Measurements from ENCODE around the gene DLG3.
A peak's percentile ranks its signal among the peaks of the same experiment; 100 is the strongest.

DLG3 gene

GRCh38 chrX:70432936-70433847, 11.4 kb upstream of the DLG3 start:
- peak overlapping the region; percentile 83 for H3K4me3 ChIP-seq (ENCODE audit: low read length)
- no peak for TF ChIP-seq CTCF (conservative IDR thresholded peaks at IDR 0.05; ENCODE audit: low read length)
- DNase-seq (ENCODE audit: low read depth): no peak

GRCh38 chrX:70433848-70434351, 10.7 kb upstream of the DLG3 start:
- peak overlapping the region; percentile 83 for H3K4me3 ChIP-seq (ENCODE audit: low read length)
- DNase-seq (ENCODE audit: low read depth): peak; percentile 30
- peak; percentile 55 for TF ChIP-seq CTCF (conservative IDR thresholded peaks at IDR 0.05; ENCODE audit: low read length)

GRCh38 chrX:70434352-70434866, 10.2 kb upstream of the DLG3 start:
- no peak for TF ChIP-seq CTCF (conservative IDR thresholded peaks at IDR 0.05; ENCODE audit: low read length)
- peak; percentile 70 for DNase-seq (ENCODE audit: low read depth)
- H3K4me3 ChIP-seq (ENCODE audit: low read length): peak overlapping the region; percentile 83

- DNase-seq (ENCODE audit: low read depth): peak; percentile 16
- TF ChIP-seq CTCF (conservative IDR thresholded peaks at IDR 0.05; ENCODE audit: low read length): no peak
- peak overlapping the region; percentile 83 for H3K4me3 ChIP-seq (ENCODE audit: low read length)
These were observed 9.6 kb upstream of the DLG3 start for GRCh38 chrX:70434914-70435586.

GRCh38 chrX:70436343-70436742, 8.3 kb upstream of the DLG3 start:
- no peak for TF ChIP-seq CTCF (conservative IDR thresholded peaks at IDR 0.05; ENCODE audit: low read length)
- no peak overlapping the region for H3K4me3 ChIP-seq (ENCODE audit: low read length)
- DNase-seq (ENCODE audit: low read depth): no peak

- no peak overlapping the region for H3K4me3 ChIP-seq (ENCODE audit: low read length)
- DNase-seq (ENCODE audit: low read depth): no peak
- no peak for TF ChIP-seq CTCF (conservative IDR thresholded peaks at IDR 0.05; ENCODE audit: low read length)
These were observed 7.6 kb upstream of the DLG3 start for GRCh38 chrX:70437011-70437410.

Data from AG10803 (cell line).